Immature natural killer cell (primary cell): ENCODE results near the gene SLC50A1. TPM values are rescaled to one million over a fixed set of nuclear protein-coding genes. Genes with fewer than 3 reads are reported as not detected.
"Not testable (repeated sequence)": the region's sequence is repeated elsewhere in the genome, so short reads cannot be mapped to it uniquely, and the experiment has no call there.

ENCODE experiments used
- DNase-seq, 3 donors: peaks; one replicate each; pipeline ENCODE4 v3.0.0; 2022; ENCODE audit warnings: mixed read lengths in 1 of 3
- H3K27ac Mint-ChIP-seq, 6 donors: one replicate each; pipeline ENCODE4 v1.8.0; 2020; ENCODE audit warnings: mixed read lengths in 6 of 6, mild to moderate bottlenecking in 5 of 6, inconsistent platforms in 4 of 6, moderate library complexity in 3 of 6
- H3K27me3 Mint-ChIP-seq, 3 donors: one replicate each; pipeline ENCODE4 v1.8.0; 2020 to 2021; ENCODE audit warnings: low read depth in 3 of 3, mild to moderate bottlenecking in 3 of 3, mixed read lengths in 3 of 3, moderate library complexity in 3 of 3, inconsistent platforms in 1 of 3
- H3K36me3 Mint-ChIP-seq, 3 donors: one replicate each; pipeline ENCODE4 v1.8.0; 2020; ENCODE audit warnings: mixed read lengths in 3 of 3, inconsistent platforms in 2 of 3, mild to moderate bottlenecking in 2 of 3
- H3K4me1 Mint-ChIP-seq, 2 donors: one replicate each; pipeline ENCODE4 v1.8.0; 2020; ENCODE audit warnings: inconsistent platforms in 2 of 2, mild to moderate bottlenecking in 2 of 2, mixed read lengths in 2 of 2, moderate library complexity in 1 of 2
- H3K4me3 Mint-ChIP-seq, 5 donors: one replicate each; pipeline ENCODE4 v1.8.0; 2020; ENCODE audit warnings: mild to moderate bottlenecking in 5 of 5, mixed read lengths in 5 of 5, inconsistent platforms in 3 of 5, moderate library complexity in 3 of 5
- H3K9me3 Mint-ChIP-seq, 6 donors: one replicate each; pipeline ENCODE4 v1.8.0; 2020; ENCODE audit warnings: mild to moderate bottlenecking in 6 of 6, mixed read lengths in 6 of 6, inconsistent platforms in 4 of 6, moderate library complexity in 3 of 6
- polyA plus RNA-seq, 3 donors: library from polyadenylated mRNA; unstranded; fragments of 300-500 nt; fragmentation: Illumina TruSeq; gene quantifications; one replicate each; pipeline ENCODE4 v1.2.3, GENCODE V29; 2021

The SLC50A1 gene
- polyA plus RNA-seq, 3 donors from 2014 or later, result 59.5 to 120 (median 93.0) TPM

- not testable (repeated sequence) for H3K27me3 Mint-ChIP-seq, H3K27ac Mint-ChIP-seq, H3K36me3 Mint-ChIP-seq, H3K4me3 Mint-ChIP-seq, DNase-seq, H3K9me3 Mint-ChIP-seq
- peaks cover 11 to 12% of the 10 kb centered on the region in 2 donors for H3K4me1 Mint-ChIP-seq
These were observed 28.1 kb downstream of the SLC50A1 start for GRCh38 chr1:155163785-155164184.

DNA sequence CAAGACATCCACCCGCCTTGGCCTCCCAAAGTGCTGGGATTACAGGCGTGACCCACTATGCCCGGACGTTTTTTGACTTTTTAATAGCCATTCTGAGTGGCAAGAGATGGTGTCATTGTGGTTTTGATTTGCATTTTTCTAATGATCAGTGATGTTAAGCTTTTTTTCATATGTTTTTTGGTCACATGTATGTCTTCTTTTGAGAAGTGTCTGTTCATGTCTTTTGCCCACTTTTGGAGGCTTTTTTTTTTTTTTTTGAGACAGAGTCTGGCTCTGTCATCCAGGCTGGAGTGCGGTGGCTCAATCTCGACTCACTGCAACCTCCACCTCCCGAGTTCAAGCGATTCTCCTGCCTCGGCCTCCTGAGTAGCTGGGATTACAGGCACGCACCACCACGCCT lies 29.0 kb downstream of the SLC50A1 start:
- H3K27ac Mint-ChIP-seq, H3K27me3 Mint-ChIP-seq, H3K36me3 Mint-ChIP-seq, H3K4me3 Mint-ChIP-seq, DNase-seq, H3K9me3 Mint-ChIP-seq: not testable (repeated sequence)
- H3K4me1 Mint-ChIP-seq, result peaks cover 11 to 19% of the 10 kb centered on the region in 2 donors

DNA sequence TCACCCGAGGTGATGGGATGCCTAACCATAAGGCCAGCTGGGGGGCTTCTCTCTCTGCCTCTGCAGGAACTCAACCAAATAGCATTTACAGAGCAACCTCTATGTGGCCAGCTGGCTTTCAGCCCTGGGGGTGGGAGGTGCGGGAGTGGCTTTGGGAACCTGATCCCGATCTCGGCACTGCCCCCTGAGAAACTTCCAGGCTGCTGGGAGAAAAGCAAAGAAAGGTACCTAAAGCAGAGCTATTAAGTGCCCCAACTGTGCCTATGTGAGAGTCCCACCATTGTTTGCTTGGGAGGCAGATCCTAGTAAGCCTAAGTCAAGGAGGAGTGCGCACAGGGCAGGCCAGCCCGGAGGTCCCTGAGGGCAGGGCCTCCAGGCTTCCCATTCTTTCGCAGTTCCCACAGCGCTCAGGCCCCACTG lies 30.4 kb downstream of the SLC50A1 start:
- Mint-ChIP-seq H3K36me3 (peaks cover 8 to 9% (median 9%) of the 10 kb centered on the region in 3 donors), H3K27ac (no peak overlapping the region), H3K9me3 (no peaks in the 10 kb centered on the region), H3K4me3 (no peak overlapping the region), H3K27me3 (peaks cover 3 to 9% (median 5%) of the 10 kb centered on the region in 3 donors), H3K4me1 (peaks cover 14 to 20% of the 10 kb centered on the region in 2 donors)
- no peak for DNase-seq

GRCh38 chr1:155166471-155167165 lies 31.0 kb downstream of the SLC50A1 start:
- peaks cover 3 to 9% (median 5%) of the 10 kb centered on the region in 3 donors for H3K27me3 Mint-ChIP-seq
- no peak for DNase-seq
- H3K9me3 Mint-ChIP-seq, result no peaks in the 10 kb centered on the region
- peaks cover 15 to 25% of the 10 kb centered on the region in 2 donors for H3K4me1 Mint-ChIP-seq
- peak overlapping the region in 2 of 5 donors; percentile 58 to 59 for H3K4me3 Mint-ChIP-seq
- peaks cover 8 to 9% (median 9%) of the 10 kb centered on the region in 3 donors for H3K36me3 Mint-ChIP-seq
- H3K27ac Mint-ChIP-seq, result no peak overlapping the region

DNA sequence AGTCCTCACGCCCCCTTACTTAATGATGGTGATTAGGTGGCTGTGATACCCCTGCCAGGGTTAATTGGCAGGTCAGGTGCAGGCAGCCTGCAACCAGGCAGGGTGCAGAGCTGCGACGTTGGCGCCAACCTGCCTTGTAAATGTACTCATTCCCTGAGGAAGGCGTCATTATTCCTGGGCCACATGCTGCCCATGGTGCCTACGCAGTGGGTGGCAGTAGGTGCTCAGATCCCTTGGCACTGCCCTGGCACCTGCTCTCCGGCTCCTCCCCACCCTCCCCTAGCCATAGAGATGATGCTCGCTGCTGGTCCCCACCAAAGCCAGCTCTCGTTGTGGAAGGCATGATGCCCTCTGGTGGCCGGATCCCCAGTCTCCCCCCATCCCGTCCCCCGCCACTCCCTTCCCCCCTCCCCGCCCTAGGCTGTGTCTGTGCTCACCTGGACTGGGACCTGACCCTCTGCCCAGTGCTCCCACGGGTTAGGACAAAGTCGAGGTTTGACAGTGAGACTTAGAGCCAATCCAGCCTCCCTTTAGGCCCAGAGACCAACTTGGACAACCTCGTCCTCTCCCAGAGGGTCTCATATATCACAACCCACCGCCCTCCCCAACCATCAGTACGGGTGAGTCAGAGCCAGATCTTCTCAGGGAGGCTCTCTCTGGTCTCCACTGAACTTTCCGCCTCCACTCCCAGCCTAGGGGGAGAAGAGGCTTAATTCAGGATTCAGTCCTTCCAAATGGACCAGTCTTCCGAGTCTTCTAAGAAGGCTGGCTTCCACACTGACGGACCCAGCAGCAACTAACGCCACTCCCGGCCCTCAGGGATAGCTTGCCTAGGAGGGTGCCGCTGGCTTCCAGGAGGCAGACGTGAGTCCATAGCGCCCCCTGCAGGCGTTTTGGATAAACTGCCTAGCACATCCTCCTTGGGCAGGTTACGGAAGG lies 31.8 kb downstream of the SLC50A1 start:
- DNase-seq, result peak; percentile 74 to 81 (median 78)
- H3K36me3 Mint-ChIP-seq, result peaks cover 8 to 9% (median 9%) of the 10 kb centered on the region in 3 donors
- H3K27ac Mint-ChIP-seq, result peak overlapping the region in 2 of 6 donors; percentile 14 to 26
- peak overlapping the region; percentile 35 to 72 (median 57) for H3K4me3 Mint-ChIP-seq
- H3K27me3 Mint-ChIP-seq, result peaks cover 3 to 11% (median 6%) of the 10 kb centered on the region in 3 donors
- no peaks in the 10 kb centered on the region for H3K9me3 Mint-ChIP-seq
- H3K4me1 Mint-ChIP-seq, result peaks cover 22 to 33% of the 10 kb centered on the region in 2 donors

DNA sequence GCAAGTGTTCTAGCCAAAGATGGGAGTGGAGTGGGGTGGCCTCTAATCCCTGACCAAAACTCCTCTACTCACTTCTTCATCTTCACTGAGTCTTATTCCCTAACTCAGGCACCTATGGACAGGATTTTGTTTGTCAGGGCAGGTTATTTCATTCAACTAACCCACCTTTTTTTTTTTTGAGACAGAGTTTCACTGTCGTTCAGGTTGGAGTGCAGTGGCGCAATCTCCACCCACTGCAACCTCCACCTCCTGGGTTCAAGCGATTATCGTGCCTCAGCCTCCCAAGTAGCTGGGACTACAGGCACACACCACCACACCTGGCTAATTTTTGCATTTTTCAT lies 32.4 kb downstream of the SLC50A1 start:
- not testable (repeated sequence) for H3K36me3 Mint-ChIP-seq, DNase-seq, H3K9me3 Mint-ChIP-seq
- H3K4me3 Mint-ChIP-seq, result peak overlapping the region in 1 of 5 donors; percentile 58
- H3K27me3 Mint-ChIP-seq, result peaks cover 5 to 16% (median 12%) of the 10 kb centered on the region in 3 donors
- H3K27ac Mint-ChIP-seq, result peak overlapping the region in 1 of 6 donors; percentile 14
- peaks cover 27 to 39% of the 10 kb centered on the region in 2 donors for H3K4me1 Mint-ChIP-seq

DNA sequence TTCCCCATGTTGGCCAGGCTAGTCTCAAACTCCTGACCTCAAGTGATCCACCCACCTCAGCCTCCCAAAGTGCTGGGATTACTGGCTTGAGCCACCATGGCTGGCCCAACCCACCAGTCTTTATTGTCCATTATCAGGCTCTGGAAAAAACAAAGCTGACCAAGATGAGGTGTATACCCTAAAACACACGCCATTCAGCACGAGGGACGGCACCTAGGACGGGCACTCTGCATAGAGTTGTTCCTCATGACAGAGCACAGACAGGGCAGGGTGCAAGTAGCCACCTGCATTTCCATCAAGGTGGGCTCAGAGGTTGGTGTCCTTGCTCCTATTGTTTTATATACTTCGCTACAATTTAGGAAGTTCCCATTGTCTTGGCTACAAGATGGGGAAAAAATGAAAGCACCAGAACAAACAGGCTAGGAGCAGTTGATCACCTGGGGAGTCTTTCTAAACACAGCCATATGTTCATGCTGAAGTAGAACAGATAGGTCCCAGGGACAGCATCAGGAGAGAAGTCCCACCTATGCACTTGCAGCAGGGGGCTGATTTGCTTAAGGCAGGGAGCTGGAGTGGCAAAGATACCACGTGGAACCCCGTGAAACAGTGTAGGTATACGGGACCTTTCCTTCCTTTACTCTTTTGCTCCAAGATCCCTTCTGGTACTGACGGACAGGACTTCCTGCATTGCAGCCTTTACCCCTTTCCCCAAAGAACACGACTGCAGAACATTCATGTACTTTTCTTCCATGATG lies 33.0 kb downstream of the SLC50A1 start:
- Mint-ChIP-seq H3K4me1 (peaks cover 33 to 44% of the 10 kb centered on the region in 2 donors), H3K4me3 (no peak overlapping the region), H3K27ac (peak overlapping the region in 1 of 6 donors; percentile 18), H3K27me3 (peaks cover 8 to 20% (median 16%) of the 10 kb centered on the region in 3 donors), H3K9me3 (no peaks in the 10 kb centered on the region), H3K36me3 (peaks cover 8 to 9% (median 9%) of the 10 kb centered on the region in 3 donors)
- no peak for DNase-seq

DNA sequence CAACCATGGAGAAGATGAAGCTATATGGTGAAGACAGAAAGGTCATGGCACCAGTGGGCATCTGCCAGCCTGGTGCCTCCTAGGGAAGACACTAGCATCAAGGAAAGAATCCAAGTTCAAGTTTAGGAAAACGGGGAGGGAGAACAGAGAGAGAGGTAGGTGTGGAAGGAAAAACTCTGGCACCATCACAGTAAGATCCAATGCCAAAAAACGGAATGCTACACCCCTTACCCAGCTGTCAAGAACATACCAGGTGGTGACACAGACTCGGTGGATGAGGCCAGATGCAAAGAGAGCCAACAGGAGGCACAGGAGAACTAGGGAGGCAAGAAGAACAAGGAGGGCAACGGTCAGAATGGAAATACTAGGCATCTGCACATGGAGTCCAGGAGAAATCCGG lies 33.9 kb downstream of the SLC50A1 start:
- H3K36me3 Mint-ChIP-seq, result peaks cover 8 to 9% (median 9%) of the 10 kb centered on the region in 3 donors
- DNase-seq, result no peak
- H3K4me3 Mint-ChIP-seq, result peak overlapping the region in 1 of 5 donors; percentile 3
- H3K27me3 Mint-ChIP-seq, result peaks cover 8 to 24% (median 18%) of the 10 kb centered on the region in 3 donors
- H3K27ac Mint-ChIP-seq, result peak overlapping the region in 1 of 6 donors; percentile 11
- H3K4me1 Mint-ChIP-seq, result peaks cover 39 to 50% of the 10 kb centered on the region in 2 donors
- no peaks in the 10 kb centered on the region for H3K9me3 Mint-ChIP-seq

- peaks cover 43 to 56% of the 10 kb centered on the region in 2 donors for H3K4me1 Mint-ChIP-seq
- H3K27ac Mint-ChIP-seq, result peak overlapping the region in 1 of 6 donors; percentile 69
- peaks cover 8 to 24% (median 22%) of the 10 kb centered on the region in 3 donors for H3K27me3 Mint-ChIP-seq
- DNase-seq, result no peak
- peak overlapping the region in 3 of 5 donors; percentile 9 to 33 (median 14) for H3K4me3 Mint-ChIP-seq
- H3K9me3 Mint-ChIP-seq, result no peaks in the 10 kb centered on the region
- peaks cover 8 to 9% (median 9%) of the 10 kb centered on the region in 3 donors for H3K36me3 Mint-ChIP-seq
These were observed 34.6 kb downstream of the SLC50A1 start for GRCh38 chr1:155170101-155170785.

- DNase-seq, result no peak
- Mint-ChIP-seq H3K27me3 (peaks cover 8 to 24% (median 22%) of the 10 kb centered on the region in 3 donors), H3K9me3 (no peaks in the 10 kb centered on the region), H3K4me1 (peaks cover 45 to 56% of the 10 kb centered on the region in 2 donors), H3K27ac (no peak overlapping the region), H3K36me3 (peaks cover 8 to 9% (median 9%) of the 10 kb centered on the region in 3 donors), H3K4me3 (peak overlapping the region in 2 of 5 donors; percentile 17 to 99)
These were observed 35.2 kb downstream of the SLC50A1 start for GRCh38 chr1:155170806-155171205.

DNA sequence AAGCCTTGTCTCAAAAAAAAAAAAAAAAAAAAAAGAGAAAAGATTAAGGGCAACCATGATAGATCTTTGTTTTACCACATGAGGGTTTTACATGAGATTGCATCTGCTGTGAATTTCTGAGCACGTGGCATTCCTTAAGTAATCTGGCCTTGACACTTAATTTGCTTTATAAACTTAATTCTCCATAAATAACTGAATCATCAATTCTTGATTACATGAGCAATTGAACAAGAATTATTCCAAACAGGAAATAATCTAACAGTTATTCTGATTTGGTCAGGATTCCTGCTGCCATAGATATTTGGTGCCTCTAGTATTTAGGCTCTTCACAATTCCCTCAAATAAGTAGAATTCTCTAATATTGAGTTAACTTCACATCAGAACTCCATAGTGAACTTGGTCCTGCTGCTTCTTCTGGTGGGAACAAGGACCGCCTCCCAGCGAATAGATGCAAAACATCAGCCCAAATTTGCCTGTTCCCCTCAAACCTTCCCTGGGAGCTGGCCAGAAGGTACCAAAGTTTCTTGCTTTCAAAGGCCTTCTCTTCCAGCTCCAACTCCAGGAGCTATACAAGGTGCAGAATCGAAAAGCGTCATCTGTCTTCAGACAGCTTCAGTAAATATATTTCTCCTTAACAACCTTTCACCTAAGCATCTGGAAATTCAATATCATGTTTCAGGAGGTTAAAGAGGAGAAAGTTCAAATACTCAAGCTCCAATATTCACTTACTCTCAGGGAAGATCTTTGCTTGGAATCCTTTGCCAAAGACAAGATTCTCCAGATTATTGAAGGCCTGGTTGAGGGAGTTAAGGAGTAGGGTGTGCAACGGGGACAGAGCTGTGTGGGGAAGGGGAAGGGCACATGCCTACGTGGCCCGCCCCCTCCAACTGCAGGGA lies 36.4 kb downstream of the SLC50A1 start:
- peaks cover 5 to 24% (median 22%) of the 10 kb centered on the region in 3 donors for H3K27me3 Mint-ChIP-seq
- no peaks in the 10 kb centered on the region for H3K9me3 Mint-ChIP-seq
- peaks cover 52 to 62% of the 10 kb centered on the region in 2 donors for H3K4me1 Mint-ChIP-seq
- H3K4me3 Mint-ChIP-seq, result peak overlapping the region; percentile 96 to 100 (median 99)
- H3K27ac Mint-ChIP-seq, result peak overlapping the region; percentile 97 to 99 (median 98)
- no peak for DNase-seq
- H3K36me3 Mint-ChIP-seq, result peaks cover 8 to 9% (median 9%) of the 10 kb centered on the region in 3 donors
